GM12892 (cell line): ENCODE data around the gene LGALS3.

Experiments
- POLR2A ChIP-seq: IDR thresholded peaks from 2 replicates; pipeline ENCODE4 v1.6.1; 2011; ENCODE audit warnings: low read depth, low read length, control low read depth
- TAF1 ChIP-seq: IDR thresholded peaks from 2 replicates; pipeline ENCODE4 v1.6.1; 2011; ENCODE audit warnings: low read depth, mild to moderate bottlenecking, control low read depth, low read length, borderline replicate concordance

- no peak for TF ChIP-seq POLR2A
- no peak for TF ChIP-seq TAF1
These were observed 1.5 kb upstream of the LGALS3 start for GRCh38 chr14:55127460-55127951.
